DND-41 (cell line): Measurements from ENCODE around the gene COL13A1.

Experiments
- CTCF ChIP-seq: IDR thresholded peaks from 2 replicates; pipeline ENCODE4 v1.5.1; 2012; ENCODE audit warnings: borderline replicate concordance, low read length, moderate library complexity, mild to moderate bottlenecking; ENCODE audit not compliant: poor library complexity, severe bottlenecking; ENCODE audit errors: extremely low read depth
- EZH2 ChIP-seq: IDR thresholded peaks from 3 replicates; pipeline ENCODE4 v1.6.1; 2012; ENCODE audit warnings: borderline replicate concordance, low read depth, mild to moderate bottlenecking, moderate library complexity, low read length, inconsistent platforms; ENCODE audit not compliant: severe bottlenecking

GRCh38 chr10:69868821-69869220 is 67.1 kb downstream of the COL13A1 start:
- TF ChIP-seq CTCF (no peak), EZH2 (no peak)
